Trophoblast cell (in vitro differentiated cells and primary cell): ENCODE results near the gene RBM39.

ENCODE experiments used
- DNase-seq, 2 donors: peaks; one replicate each; pipeline ENCODE4 v3.0.0-alpha.2; 2016
- H2AFZ ChIP-seq: 2 replicates; pipeline ENCODE4 v1.6.1; 2013; ENCODE audit warnings: low read length, moderate library complexity, mild to moderate bottlenecking; ENCODE audit not compliant: insufficient read depth, poor library complexity
- H2AK5ac ChIP-seq: 2 replicates; pipeline ENCODE4 v1.6.1; 2013; ENCODE audit warnings: mild to moderate bottlenecking, low read length
- H2BK120ac ChIP-seq: 2 replicates; pipeline ENCODE4 v1.6.1; 2013; ENCODE audit warnings: low read length, mild to moderate bottlenecking, moderate library complexity; ENCODE audit not compliant: insufficient read depth, poor library complexity
- H2BK12ac ChIP-seq: 2 replicates; pipeline ENCODE4 v1.6.1; 2013; ENCODE audit warnings: mild to moderate bottlenecking, low read length, moderate library complexity
- H2BK5ac ChIP-seq: 2 replicates; pipeline ENCODE4 v1.6.1; 2013; ENCODE audit warnings: low read length, low read depth, moderate library complexity, mild to moderate bottlenecking; ENCODE audit not compliant: poor library complexity
- H3K14ac ChIP-seq: 2 replicates; pipeline ENCODE4 v1.6.1; 2013; ENCODE audit warnings: mild to moderate bottlenecking, low read length
- H3K18ac ChIP-seq: 2 replicates; pipeline ENCODE4 v1.6.1; 2013; ENCODE audit warnings: mild to moderate bottlenecking, low read length
- H3K23ac ChIP-seq: 2 replicates; pipeline ENCODE4 v1.6.1; 2013; ENCODE audit warnings: low read length
- H3K27ac ChIP-seq: 2 replicates; pipeline ENCODE4 v1.5.1; 2013; ENCODE audit warnings: low read depth, mild to moderate bottlenecking, inconsistent platforms, low read length, moderate library complexity
- H3K27me3 ChIP-seq: 2 replicates; pipeline ENCODE4 v1.6.1; 2013; ENCODE audit warnings: inconsistent platforms, mild to moderate bottlenecking, low read length, moderate library complexity; ENCODE audit not compliant: insufficient read depth
- H3K36me3 ChIP-seq, 2 experiments: 1 replicate in 1 of 2; 2 replicates in 1 of 2; pipeline ENCODE4 v1.6.1; 2013; ENCODE audit warnings: low read length in 2 of 2, mild to moderate bottlenecking in 2 of 2, moderate library complexity in 1 of 2; ENCODE audit not compliant: insufficient read depth in 2 of 2, control insufficient read depth in 1 of 2
- H3K4ac ChIP-seq: 2 replicates; pipeline ENCODE4 v1.6.1; 2013; ENCODE audit warnings: low read depth, mild to moderate bottlenecking, low read length, moderate library complexity
- H3K4me1 ChIP-seq, 2 experiments: 1 replicate in 1 of 2; 2 replicates in 1 of 2; pipeline ENCODE4 v1.6.1; 2013; ENCODE audit warnings: low read length in 2 of 2, mild to moderate bottlenecking in 2 of 2, moderate library complexity in 1 of 2; ENCODE audit not compliant: insufficient read depth in 2 of 2, control insufficient read depth in 1 of 2
- H3K4me2 ChIP-seq: 2 replicates; pipeline ENCODE4 v1.6.1; 2013; ENCODE audit warnings: inconsistent platforms, mild to moderate bottlenecking, low read length, moderate library complexity
- H3K4me3 ChIP-seq: 2 replicates; pipeline ENCODE4 v1.5.1; 2013; ENCODE audit warnings: mild to moderate bottlenecking, low read depth, low read length, inconsistent platforms
- H3K79me1 ChIP-seq: one replicate; pipeline ENCODE4 v1.6.1; 2013; ENCODE audit warnings: low read length
- H3K79me2 ChIP-seq: 2 replicates; pipeline ENCODE4 v1.6.1; 2013; ENCODE audit warnings: low read length, mild to moderate bottlenecking; ENCODE audit not compliant: control insufficient read depth, insufficient read depth, poor library complexity
- H3K9ac ChIP-seq: 2 replicates; pipeline ENCODE4 v1.6.1; 2013; ENCODE audit warnings: mild to moderate bottlenecking, low read length
- H3K9me3 ChIP-seq: 2 replicates; pipeline ENCODE4 v1.6.1; 2013; ENCODE audit warnings: low read depth, mild to moderate bottlenecking, control low read depth, inconsistent platforms, low read length; ENCODE audit not compliant: insufficient read depth
- H4K12ac ChIP-seq: 2 replicates; pipeline ENCODE4 v1.6.1; 2013; ENCODE audit warnings: low read depth, mild to moderate bottlenecking, low read length, moderate library complexity
- H4K8ac ChIP-seq: 2 replicates; pipeline ENCODE4 v1.6.1; 2013; ENCODE audit warnings: low read depth, mild to moderate bottlenecking, low read length, moderate library complexity
- H4K91ac ChIP-seq: one replicate; pipeline ENCODE4 v1.6.1; 2013; ENCODE audit warnings: low read depth, mild to moderate bottlenecking, low read length, moderate library complexity
- WGBS: extraction: QIAGEN DNeasy Blood & Tissue Kit; methylation state at CpG from one replicate; pipeline ENCODE4 v1.1.7; 2013; ENCODE audit warnings: missing lambda C conversion rate; ENCODE audit not compliant: insufficient read length, insufficient coverage; ENCODE audit errors: extremely low coverage; 5-methylcytosine and 5-hydroxymethylcytosine counted together

The RBM39 gene

GRCh38 chr20:35700625-35701148 is 41.4 kb downstream of the RBM39 start:
- Histone ChIP-seq H4K91ac (no peak overlapping the region), H4K12ac (no peak overlapping the region), H2BK12ac (no peak overlapping the region), H3K4me3 (no peak overlapping the region), H3K18ac (no peak overlapping the region), H3K4me2 (no peak overlapping the region), H3K4ac (no peak overlapping the region), H2BK120ac (no peak overlapping the region), H3K14ac (no peak overlapping the region), H2AK5ac (no peak overlapping the region), H3K9me3 (no peaks in the 10 kb centered on the region), H3K27me3 (no peaks in the 10 kb centered on the region), H3K23ac (no peak overlapping the region), H3K9ac (no peak overlapping the region), H3K4me1 (peaks cover 5 to 6% of the 10 kb centered on the region in 2 experiments), H2AFZ (no peak overlapping the region), H3K79me1 (peaks cover 7% of the 10 kb centered on the region), H4K8ac (no peak overlapping the region), H3K36me3 (peaks cover 6 to 13% of the 10 kb centered on the region in 2 experiments), H3K27ac (no peak overlapping the region), H2BK5ac (no peak overlapping the region), H3K79me2 (peaks cover 8% of the 10 kb centered on the region)
- WGBS: no CpG with 5 or more reads among the region's 7 CpGs
- peak in 1 of 2 donors; percentile 2 for DNase-seq

- Histone ChIP-seq H2BK12ac (no peak overlapping the region), H3K36me3 (peaks cover 2 to 12% of the 10 kb centered on the region in 2 experiments), H3K23ac (no peak overlapping the region), H3K18ac (no peak overlapping the region), H4K8ac (peak overlapping the region; percentile 85), H3K4me2 (peak overlapping the region; percentile 92), H3K14ac (no peak overlapping the region), H2AK5ac (no peak overlapping the region), H4K12ac (no peak overlapping the region), H2AFZ (no peak overlapping the region), H3K79me2 (peaks cover 8% of the 10 kb centered on the region), H3K27ac (peak overlapping the region; percentile 93), H4K91ac (no peak overlapping the region), H3K4me3 (peak overlapping the region; percentile 99), H2BK120ac (no peak overlapping the region), H3K4ac (no peak overlapping the region), H3K4me1 (peaks cover 5 to 6% of the 10 kb centered on the region in 2 experiments), H3K79me1 (peaks cover 7% of the 10 kb centered on the region), H2BK5ac (no peak overlapping the region), H3K9ac (peak overlapping the region; percentile 99), H3K27me3 (no peaks in the 10 kb centered on the region), H3K9me3 (no peaks in the 10 kb centered on the region)
- DNase-seq: no peak
- no CpG with 5 or more reads among the region's 6 CpGs for WGBS
Observed at GRCh38 chr20:35699957-35700624, 42.0 kb downstream of the RBM39 start.

DNA sequence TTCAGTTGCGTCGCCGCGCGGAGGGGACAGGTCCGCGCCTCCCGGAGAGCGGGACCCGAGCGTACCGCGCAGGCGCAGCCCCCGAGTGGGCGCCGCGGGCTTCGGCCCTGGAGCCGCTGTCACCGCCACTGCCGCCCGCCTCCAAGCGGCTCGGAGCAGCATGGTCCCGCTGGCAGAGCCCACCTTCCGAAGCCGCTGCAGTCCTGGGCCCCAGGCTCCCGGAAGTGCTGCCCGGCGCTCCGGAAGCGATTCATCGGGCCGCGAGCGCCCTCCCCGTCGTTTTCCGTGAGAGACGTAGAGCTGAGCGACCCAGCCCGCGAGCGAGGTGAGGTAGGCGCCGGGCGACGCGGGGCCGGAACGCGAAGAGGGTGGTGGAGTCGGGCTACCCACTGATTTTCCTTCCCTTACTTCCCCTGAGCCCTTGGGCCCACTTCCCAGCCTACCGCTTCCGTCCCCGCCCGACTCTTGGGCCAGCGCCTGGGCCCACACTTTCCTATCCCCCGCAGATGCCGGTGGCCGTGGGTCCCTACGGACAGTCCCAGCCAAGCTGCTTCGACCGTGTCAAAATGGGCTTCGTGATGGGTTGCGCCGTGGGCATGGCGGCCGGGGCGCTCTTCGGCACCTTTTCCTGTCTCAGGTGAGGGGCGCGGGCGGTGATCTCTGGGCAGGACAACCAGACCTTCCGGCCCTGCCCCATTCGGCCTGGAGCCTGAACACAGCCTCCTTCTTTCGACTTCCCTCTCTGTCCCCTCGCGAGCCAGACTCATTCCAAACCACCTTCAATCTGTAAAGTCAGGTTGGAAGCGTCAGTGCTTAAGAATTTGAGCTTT is 42.7 kb downstream of the RBM39 start, which contains the start of the genes NFS1 and ROMO1:
Gene NFS1 (minus strand): TSS at position 226 of the 830 bp plus-strand sequence. CDS start 64 bp downstream, at position 162.
Gene ROMO1 (plus strand): TSS at position 279 of the 830 bp plus-strand sequence. CDS start 228 bp downstream, at position 507.
- Histone ChIP-seq H3K4me3 (peak within 1 kb of the TSS; percentile 99), H3K79me1 (peaks cover 7% of the 10 kb centered on the region), H3K4me2 (peak within 1 kb of the TSS; percentile 92), H3K9ac (peak within 1 kb of the TSS; percentile 99), H4K12ac (peak within 1 kb of the TSS; percentile 72), H3K4me1 (peaks cover 5 to 6% of the 10 kb centered on the region in 2 experiments), H3K27ac (peak within 1 kb of the TSS; percentile 93), H3K23ac (no peak within 1 kb of the TSS), H3K4ac (peak within 1 kb of the TSS; percentile 61), H2AK5ac (peak within 1 kb of the TSS; percentile 65), H2BK120ac (peak within 1 kb of the TSS; percentile 60), H2BK5ac (peak within 1 kb of the TSS; percentile 24), H2BK12ac (no peak within 1 kb of the TSS), H4K8ac (peak within 1 kb of the TSS; percentile 92), H2AFZ (peak within 1 kb of the TSS; percentile 96), H3K79me2 (peaks cover 8% of the 10 kb centered on the region), H3K9me3 (no peaks in the 10 kb centered on the region), H3K18ac (peak within 1 kb of the TSS; percentile 70), H3K14ac (peak within 1 kb of the TSS; percentile 95), H3K36me3 (peaks cover 3 to 11% of the 10 kb centered on the region in 2 experiments), H4K91ac (peak within 1 kb of the TSS; percentile 93), H3K27me3 (no peaks in the 10 kb centered on the region)
- peak; percentile 74 to 85 for DNase-seq
- WGBS: no CpG with 5 or more reads among the region's 81 CpGs
